OCI-LY7 (cell line): ENCODE measurements around the gene GSDME. TPM values are rescaled to one million over a fixed set of nuclear protein-coding genes. Genes with fewer than 3 reads are reported as not detected.

ENCODE experiments used
- BruUV-seq: library from RNA; stranded (reverse); fragments of 400-500 nt; replicated peaks from 2 replicates; lab custom pipeline; 2021; lab: Mats Ljungman, UMichigan
- CTCF ChIA-PET: fragments of 300-600 bp; sonication (Branson Sonifier 250); formaldehyde crosslinking; loops from one replicate; lab custom pipeline; 2022; ENCODE audit warnings: antibody characterized with exemption; ENCODE audit not compliant: unreplicated experiment; lab: Charles Lee
- POLR2A ChIA-PET: fragments of 300-600 bp; sonication (Branson Sonifier 250); formaldehyde crosslinking; loops from one replicate; lab custom pipeline; 2022; ENCODE audit warnings: antibody characterized with exemption; lab: Charles Lee
- DNase-seq: peaks from one replicate; pipeline ENCODE4 v3.0.0-alpha.2; 2015; ENCODE audit warnings: low spot score
- H2AFZ ChIP-seq: fragments of 200-600 bp; sonication (generic), shearing (Covaris generic); 2 replicates; pipeline ENCODE4 v1.6.1; 2014; ENCODE audit warnings: mild to moderate bottlenecking, antibody characterized with exemption, low read length, moderate library complexity
- H3K27ac ChIP-seq: fragments of 200-600 bp; sonication (generic); 2 replicates; pipeline ENCODE4 v1.5.1; 2014; ENCODE audit warnings: mixed run types, low read depth, mild to moderate bottlenecking, moderate library complexity, low read length, inconsistent platforms; ENCODE audit not compliant: poor library complexity, severe bottlenecking
- H3K36me3 ChIP-seq: fragments of 200-600 bp; sonication (generic); 2 replicates; pipeline ENCODE4 v1.6.1; 2014; ENCODE audit warnings: mild to moderate bottlenecking, antibody characterized with exemption, low read length, moderate library complexity, mixed read lengths; ENCODE audit not compliant: insufficient read depth
- H3K4me1 ChIP-seq: fragments of 200-600 bp; sonication (generic); 2 replicates; pipeline ENCODE4 v1.5.1; 2014; ENCODE audit warnings: mild to moderate bottlenecking, low read length; ENCODE audit not compliant: insufficient read depth, poor library complexity, severe bottlenecking
- H3K4me2 ChIP-seq: fragments of 200-600 bp; sonication (generic); 2 replicates; pipeline ENCODE4 v1.6.1; 2014; ENCODE audit warnings: mild to moderate bottlenecking, low read length
- H3K4me3 ChIP-seq: fragments of 200-600 bp; sonication (generic); 2 replicates; pipeline ENCODE4 v1.5.1; 2014; ENCODE audit warnings: mild to moderate bottlenecking, low read depth, low read length; ENCODE audit not compliant: poor library complexity, severe bottlenecking
- H3K79me2 ChIP-seq: fragments of 200-600 bp; sonication (generic); 2 replicates; pipeline ENCODE4 v1.6.1; 2016; ENCODE audit warnings: low read depth, mild to moderate bottlenecking, low read length, moderate library complexity, mixed read lengths; ENCODE audit not compliant: insufficient read depth
- H3K9me2 ChIP-seq: fragments of 200-600 bp; sonication (generic); 2 replicates; pipeline ENCODE4 v1.6.1; 2016; ENCODE audit warnings: mild to moderate bottlenecking, low read length, mixed read lengths; ENCODE audit not compliant: insufficient read depth
- H3K9me3 ChIP-seq: fragments of 200-600 bp; sonication (generic); 2 replicates; pipeline ENCODE4 v1.6.1; 2014; ENCODE audit warnings: mild to moderate bottlenecking, mixed run types, low read length, mixed read lengths
- H4K20me1 ChIP-seq: fragments of 200-600 bp; sonication (generic); 2 replicates; pipeline ENCODE4 v1.6.1; 2014; ENCODE audit warnings: mild to moderate bottlenecking, antibody characterized with exemption, low read length, moderate library complexity, mixed read lengths; ENCODE audit not compliant: insufficient read depth
- EZH2phosphoT487 ChIP-seq: fragments of 200-600 bp; sonication (generic); IDR thresholded peaks from 2 replicates; pipeline ENCODE4 v1.6.1; 2018; ENCODE audit warnings: low read depth, borderline replicate concordance, mild to moderate bottlenecking, mixed run types, antibody characterized with exemption, low read length, moderate library complexity, mixed read lengths
- intact Hi-C: fragments of 100-400 bp; cut with micrococcal nuclease; formaldehyde crosslinking; loops from one replicate; pipeline ENCODE4 v1.10.0; 2022; ENCODE audit not compliant: unreplicated experiment
- total RNA-seq, 2 experiments: library from RNA; depleted of rRNA in 1 of 2; stranded (reverse); fragments of >200 nt in 1 of 2; shearing (Covaris generic) in 1 of 2; gene quantifications; 2 replicates each; pipeline ENCODE4 v1.2.3, GENCODE V29; 2014 to 2022
- TF ChIP-seq, protein P1 (sequence below): fragments of 200-600 bp; sonication (generic); conservative IDR thresholded peaks from 2 replicates; pipeline ENCODE4 v1.5.1; 2014; ENCODE audit warnings: mild to moderate bottlenecking, antibody characterized with exemption, low read length, moderate library complexity, mixed read lengths

The GSDME gene
- total RNA-seq, 2 experiments from 2014 or later = 33.0 to 41.7 TPM

DNA sequence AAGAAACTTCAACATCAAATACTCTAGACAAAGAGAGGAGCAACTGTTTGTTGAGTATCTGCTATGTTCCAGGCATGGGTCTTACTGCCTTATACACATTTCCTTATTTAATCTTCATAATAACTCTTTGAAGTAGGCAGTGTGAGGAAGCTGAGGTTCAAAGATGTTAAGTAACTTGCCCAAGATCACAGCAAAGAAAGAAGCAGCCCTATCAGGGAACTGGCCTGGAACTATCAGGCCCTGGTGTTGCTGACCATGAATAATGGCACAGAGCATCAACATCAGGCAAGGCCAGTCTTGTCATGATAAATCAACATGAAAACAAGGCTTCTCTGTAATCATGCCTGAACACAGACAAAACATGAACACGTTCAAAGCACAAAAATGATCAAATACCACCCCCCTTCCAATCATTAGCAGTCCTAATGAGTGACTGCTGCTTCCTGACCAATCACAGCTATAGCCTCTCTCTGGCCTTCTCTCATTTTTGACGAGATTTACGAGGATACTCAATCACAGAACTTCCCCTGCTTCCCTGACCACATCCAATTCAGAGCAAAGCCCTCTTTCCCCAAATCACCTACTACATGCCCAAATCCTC lies 2.3 kb downstream of the GSDME start:
- Histone ChIP-seq H3K4me1 (no peaks in the 10 kb centered on the region), H2AFZ (no peak overlapping the region), H3K4me2 (no peak overlapping the region), H3K27ac (no peak overlapping the region), H4K20me1 (no peaks in the 10 kb centered on the region), H3K79me2 (no peaks in the 10 kb centered on the region), H3K9me3 (no peaks in the 10 kb centered on the region), H3K9me2 (no peaks in the 10 kb centered on the region), H3K4me3 (no peak overlapping the region), H3K36me3 (no peaks in the 10 kb centered on the region)
- POLR2A ChIA-PET = interaction anchor here (1.7 kb wide), 1 partner anchor 9 kb away, joined by 5 read pairs; no protein-coding TSS in a partner anchor
- intact Hi-C loops = no loop called here
- CTCF ChIA-PET = no interaction called here
- no peak for DNase-seq
- TF ChIP-seq, protein P1, sequence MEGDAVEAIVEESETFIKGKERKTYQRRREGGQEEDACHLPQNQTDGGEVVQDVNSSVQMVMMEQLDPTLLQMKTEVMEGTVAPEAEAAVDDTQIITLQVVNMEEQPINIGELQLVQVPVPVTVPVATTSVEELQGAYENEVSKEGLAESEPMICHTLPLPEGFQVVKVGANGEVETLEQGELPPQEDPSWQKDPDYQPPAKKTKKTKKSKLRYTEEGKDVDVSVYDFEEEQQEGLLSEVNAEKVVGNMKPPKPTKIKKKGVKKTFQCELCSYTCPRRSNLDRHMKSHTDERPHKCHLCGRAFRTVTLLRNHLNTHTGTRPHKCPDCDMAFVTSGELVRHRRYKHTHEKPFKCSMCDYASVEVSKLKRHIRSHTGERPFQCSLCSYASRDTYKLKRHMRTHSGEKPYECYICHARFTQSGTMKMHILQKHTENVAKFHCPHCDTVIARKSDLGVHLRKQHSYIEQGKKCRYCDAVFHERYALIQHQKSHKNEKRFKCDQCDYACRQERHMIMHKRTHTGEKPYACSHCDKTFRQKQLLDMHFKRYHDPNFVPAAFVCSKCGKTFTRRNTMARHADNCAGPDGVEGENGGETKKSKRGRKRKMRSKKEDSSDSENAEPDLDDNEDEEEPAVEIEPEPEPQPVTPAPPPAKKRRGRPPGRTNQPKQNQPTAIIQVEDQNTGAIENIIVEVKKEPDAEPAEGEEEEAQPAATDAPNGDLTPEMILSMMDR = no peak
- no peak for TF ChIP-seq EZH2phosphoT487
- no TSS peak for BruUV-seq

DNA sequence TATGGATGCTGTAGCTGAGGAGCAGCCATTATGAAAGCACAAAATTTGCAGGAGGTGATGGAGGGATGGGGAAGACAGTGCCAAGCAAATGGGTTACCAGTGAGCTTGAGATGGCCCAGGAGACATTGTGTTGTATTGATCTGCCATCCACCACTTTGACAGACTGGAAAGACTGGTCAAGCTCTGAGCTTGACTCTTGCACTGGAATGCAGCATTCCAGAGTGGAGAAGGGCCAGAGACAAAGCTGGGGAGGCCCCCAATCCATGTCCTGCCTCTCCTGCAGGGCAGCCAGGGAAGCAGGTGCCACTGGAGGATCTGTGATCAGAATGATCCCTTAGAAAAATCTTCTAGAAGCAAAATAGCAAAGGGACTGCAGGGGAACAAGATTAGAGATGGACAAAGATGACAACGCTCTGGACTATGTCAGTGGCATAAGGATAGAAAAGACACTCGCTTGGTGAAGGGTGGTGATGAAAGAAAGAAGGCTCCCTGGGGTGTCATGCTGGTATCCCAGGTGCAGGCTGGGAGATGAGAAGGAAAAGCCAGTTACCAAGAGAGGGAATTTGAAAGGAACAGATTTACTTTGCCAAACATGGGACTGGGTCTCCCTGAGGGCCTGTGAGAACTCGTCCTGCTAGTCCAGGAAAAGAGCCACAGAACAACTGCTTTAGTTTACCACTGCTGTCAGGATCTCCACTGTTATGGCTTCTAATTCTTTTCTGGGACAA lies 5.0 kb downstream of the GSDME start:
- POLR2A ChIA-PET = interaction anchor here (0.6 to 2.1 kb wide), 4 partner anchors 8 to 19 kb away, joined by 3 to 8 read pairs (median 4); no protein-coding TSS in a partner anchor
- TF ChIP-seq, protein P1 = no peak
- no peak for TF ChIP-seq EZH2phosphoT487
- no TSS peak for BruUV-seq

DNA sequence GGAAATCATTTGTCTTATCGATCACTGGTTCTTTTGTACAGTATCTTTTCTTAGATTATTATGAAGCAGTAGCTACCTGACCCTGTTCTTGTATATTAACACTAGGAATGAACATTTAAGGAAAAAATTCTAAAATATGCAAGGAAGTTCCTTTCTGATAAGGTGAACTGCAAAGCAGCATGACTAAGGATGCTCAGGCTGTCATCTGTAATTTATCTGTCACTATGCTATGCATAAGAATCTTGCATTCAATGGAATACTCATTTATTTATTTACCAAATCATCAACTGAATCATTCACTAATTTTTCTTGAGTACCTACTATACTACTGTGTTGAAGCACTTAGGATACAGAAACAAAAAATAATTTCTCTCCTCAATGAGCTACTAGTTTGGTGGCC lies 5.8 kb downstream of the GSDME start:
- CTCF ChIA-PET = interaction anchor here (0.7 kb wide), 1 partner anchor 61 kb away, joined by 3 read pairs; no protein-coding TSS in a partner anchor
- no peak for TF ChIP-seq EZH2phosphoT487
- TF ChIP-seq, protein P1 = no peak

More for the DNA sequence above, 5.0 kb downstream of the GSDME start:
- no peaks in the 10 kb centered on the region for H4K20me1 ChIP-seq
- H2AFZ ChIP-seq = no peak overlapping the region
- H3K27ac ChIP-seq = no peak overlapping the region
- H3K9me2 ChIP-seq = no peaks in the 10 kb centered on the region
- DNase-seq = no peak
- no peaks in the 10 kb centered on the region for H3K9me3 ChIP-seq
- no peaks in the 10 kb centered on the region for H3K79me2 ChIP-seq
- H3K36me3 ChIP-seq = no peaks in the 10 kb centered on the region
- CTCF ChIA-PET = interaction anchor here (0.7 kb wide), 1 partner anchor 60 kb away, joined by 3 read pairs; no protein-coding TSS in a partner anchor
- no peak overlapping the region for H3K4me3 ChIP-seq
- H3K4me2 ChIP-seq = no peak overlapping the region
- intact Hi-C loops = no loop called here
- H3K4me1 ChIP-seq = no peaks in the 10 kb centered on the region

More for the DNA sequence above, 5.8 kb downstream of the GSDME start:
- BruUV-seq = no TSS peak
- Histone ChIP-seq H3K9me2 (no peaks in the 10 kb centered on the region), H3K4me1 (no peaks in the 10 kb centered on the region), H3K79me2 (no peaks in the 10 kb centered on the region), H3K9me3 (no peaks in the 10 kb centered on the region), H3K4me2 (no peak overlapping the region), H3K27ac (no peak overlapping the region), H3K4me3 (no peak overlapping the region), H3K36me3 (no peaks in the 10 kb centered on the region), H4K20me1 (no peaks in the 10 kb centered on the region), H2AFZ (no peak overlapping the region)
- POLR2A ChIA-PET = interaction anchor here (0.6 to 2.1 kb wide), 5 partner anchors 9 to 61 kb away, joined by 3 to 8 read pairs (median 6); no protein-coding TSS in a partner anchor
- intact Hi-C loops = no loop called here
- DNase-seq = no peak
